Measurements from ENCODE around the gene C1S.

DNA sequence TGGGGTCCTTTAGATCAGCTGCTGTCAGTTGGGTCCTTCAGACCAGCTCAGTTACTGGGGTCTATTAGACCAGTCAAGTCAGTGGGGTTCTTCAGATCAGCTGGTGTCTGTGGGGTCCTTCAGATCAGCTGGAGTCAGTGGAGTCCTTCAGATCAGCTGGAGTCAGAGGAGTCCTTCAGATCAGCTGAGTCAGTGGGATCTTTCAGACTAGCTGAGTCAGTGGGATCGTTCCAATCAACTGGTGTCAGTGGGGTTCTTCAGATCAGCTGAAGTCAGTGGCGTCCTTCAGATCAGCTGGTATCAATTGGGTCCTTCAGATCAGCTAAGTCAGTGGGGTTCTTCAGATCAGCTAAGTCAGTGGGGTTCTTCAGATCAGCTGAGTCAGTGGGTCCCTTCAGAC is 27.5 kb upstream of the C1S start:
- no peak for TF ChIP-seq EZH2 (IDR thresholded peaks at IDR 0.05; ENCODE audit: insufficient read depth, poor library complexity, severe bottlenecking)
- TF ChIP-seq EZH2phosphoT487 (IDR thresholded peaks at IDR 0.05; ENCODE audit: insufficient read depth, low read depth), result no peak
